DMS153 treated with DMSO at 0.1 percent for 48 hours (cell line): ENCODE results near the gene MADCAM1.

ENCODE experiments used
- DNase-seq: peaks from one replicate; lab custom pipeline; 2025; ENCODE audit not compliant: unreplicated experiment; lab: John Stamatoyannopoulos, UW

MADCAM1 gene

DNA sequence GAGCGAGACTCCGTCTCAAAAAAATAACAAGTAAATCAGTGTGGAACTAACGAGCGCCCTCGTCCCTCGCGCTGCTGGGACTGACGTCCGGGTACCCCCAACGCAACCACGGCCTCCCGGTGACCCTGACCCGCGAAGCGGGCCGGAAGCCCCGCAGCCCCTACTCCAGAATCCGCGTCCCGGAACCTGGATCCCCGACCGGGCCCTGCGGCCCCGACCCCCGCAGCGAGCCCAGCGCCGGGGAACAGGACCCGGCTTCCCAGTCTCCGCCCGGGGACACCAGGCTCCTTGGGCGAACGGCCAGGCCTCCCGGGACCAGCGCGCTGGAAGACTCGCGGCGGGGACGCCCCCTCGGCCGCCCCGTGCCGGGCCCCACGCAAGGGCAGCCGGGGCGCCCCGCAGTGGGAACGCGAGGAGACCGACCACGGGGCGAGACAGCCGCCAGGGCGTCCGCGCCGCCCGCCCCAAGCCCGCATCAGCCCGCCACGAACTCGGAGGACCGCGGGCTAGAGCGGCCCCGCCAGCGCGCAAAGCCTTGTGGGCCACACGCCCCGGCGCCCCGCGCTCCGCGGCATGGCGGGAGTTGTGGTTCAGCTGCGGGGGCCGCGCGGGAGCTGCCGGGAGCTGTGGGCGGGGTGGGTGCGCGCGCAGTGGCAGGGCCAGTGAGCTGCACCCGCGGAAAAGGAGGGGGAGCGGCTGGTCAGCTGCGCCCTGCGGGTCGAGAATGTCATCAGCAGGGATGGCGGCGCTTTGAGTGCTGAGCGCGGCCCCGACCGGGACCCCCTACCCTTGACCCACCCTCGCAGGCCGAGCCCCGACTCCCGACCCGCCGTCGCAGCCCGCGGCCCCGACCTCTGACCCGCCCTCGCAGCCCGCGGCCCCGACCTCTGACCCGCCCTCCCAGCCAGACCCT lies 7.5 kb upstream of the MADCAM1 start:
- DNase-seq = peak; percentile 61

DNA sequence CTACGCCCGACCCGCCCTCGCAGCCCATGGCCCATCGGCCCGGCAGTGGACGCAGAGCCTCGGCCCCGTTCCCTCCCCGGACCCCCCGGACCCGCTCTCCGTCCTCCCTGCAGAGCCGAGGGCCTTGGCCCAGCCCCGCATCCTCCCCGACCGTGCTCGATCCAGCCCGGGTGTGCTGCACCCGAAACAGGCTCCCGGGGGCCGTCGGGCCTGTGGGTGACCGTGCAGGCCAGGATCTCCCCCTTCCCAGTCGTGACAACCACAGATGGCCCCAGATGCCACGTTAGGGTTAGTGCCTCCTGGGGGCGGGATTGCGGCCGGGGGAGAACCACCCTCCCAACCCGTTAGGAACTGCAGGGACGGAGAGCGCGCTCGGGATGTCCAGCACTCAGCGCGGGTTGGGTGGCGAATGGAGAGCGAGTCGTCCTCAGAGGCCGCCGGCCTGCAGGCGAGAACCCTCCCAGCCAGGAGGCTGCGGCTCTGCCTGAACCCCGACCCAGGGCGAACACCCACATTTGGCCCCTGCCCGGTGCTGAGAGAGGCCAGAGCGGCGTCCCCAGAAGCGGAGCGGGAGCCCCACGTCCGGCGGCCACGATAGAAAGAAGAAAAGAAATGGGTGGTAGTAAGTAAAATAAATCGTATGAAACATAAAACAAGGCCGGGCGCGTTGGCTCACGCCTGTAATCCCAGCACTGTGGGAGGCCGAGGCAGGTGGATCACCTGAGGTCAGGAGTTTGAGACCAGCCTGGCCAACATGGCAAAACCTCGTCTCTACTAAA lies 6.7 kb upstream of the MADCAM1 start:
- no peak for DNase-seq

DNA sequence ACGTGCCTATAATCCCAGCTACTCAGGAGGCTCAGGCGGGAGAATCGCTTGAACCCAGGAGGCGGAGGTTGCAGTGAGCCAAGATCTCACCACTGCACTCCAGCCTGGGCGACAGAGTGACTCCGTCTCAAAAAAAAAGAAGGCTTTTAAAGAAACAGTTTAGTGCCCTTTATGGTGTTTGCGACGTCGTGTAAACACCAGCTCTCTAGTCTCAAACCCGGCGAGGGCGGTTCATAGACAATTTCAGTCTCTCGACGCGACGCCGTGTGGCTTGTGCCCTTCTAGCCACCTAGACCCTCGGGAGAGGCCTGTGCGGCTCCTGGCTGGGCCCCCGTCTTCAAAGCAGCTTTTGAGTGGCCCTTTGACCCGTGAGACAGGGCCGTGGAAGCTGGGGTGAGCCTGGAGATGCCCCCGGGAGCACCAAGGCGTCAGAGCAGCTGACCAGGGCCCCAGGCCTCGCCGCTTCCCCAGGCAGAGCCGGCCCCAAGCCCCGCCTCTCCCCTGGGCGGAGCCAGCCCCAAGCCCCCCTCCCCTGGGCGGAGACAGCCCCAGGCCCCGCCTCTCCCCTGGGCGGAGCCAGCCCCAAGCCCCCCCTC lies 5.0 kb upstream of the MADCAM1 start:
- DNase-seq = no peak

DNA sequence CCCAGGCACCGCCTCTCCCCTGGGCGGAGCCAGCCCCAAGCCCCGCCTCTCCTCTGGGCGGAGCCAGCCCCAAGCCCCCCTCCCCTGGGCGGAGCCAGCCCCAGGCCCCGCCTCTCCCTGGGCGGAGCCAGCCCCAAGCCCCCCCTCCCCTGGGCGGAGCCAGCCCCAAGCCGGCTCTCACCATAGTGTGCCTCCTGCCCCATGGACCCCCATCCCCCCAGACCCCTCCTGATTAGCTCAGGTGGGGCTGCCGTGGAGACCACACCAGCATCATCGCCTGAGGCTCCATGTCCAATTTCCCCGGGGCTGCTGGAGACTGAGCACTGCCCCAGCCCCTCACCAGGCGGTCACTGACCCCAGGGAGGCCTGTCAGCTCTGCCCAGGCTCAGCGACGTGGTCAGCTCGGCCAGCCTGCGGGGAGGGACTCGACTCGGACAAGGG lies 4.2 kb upstream of the MADCAM1 start:
- no peak for DNase-seq

DNA sequence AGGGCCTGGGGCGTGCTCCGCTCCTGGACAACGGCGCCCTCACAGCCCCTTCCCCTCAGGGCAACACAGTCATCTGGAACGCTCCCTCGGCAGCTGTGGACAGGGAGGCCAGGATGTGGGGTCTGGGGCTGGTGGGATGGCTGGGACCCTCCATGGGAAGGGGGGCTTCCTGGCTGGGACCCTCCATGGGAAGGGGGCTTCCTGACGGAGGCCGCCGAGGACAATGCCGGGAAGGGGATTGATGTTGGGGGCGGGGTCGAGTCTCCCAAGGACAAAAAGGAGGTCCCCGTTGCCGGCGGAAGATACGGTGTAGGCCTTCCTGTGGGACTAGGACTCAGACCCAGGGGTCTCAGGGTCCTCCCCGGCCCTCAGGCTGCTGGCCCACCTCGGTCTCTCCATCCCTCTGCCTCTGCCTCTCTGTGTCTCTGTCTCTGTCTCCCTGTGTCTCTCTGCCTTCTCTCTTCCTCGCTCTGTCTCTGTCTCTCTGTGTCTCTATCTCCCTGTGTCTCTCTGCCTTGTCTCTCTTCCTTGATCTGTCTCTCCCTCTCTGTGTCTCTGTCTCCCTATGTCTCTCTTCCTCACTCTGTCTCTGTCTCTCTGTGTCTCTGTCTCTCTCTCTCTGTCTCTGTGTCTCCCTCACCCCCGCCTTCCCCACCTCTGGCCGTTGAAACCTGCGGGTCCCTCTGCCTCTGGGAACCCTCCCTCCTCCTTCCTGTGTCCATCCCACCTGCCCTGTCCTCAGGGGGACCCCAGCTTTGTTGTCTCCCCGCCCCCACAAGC lies 2.7 kb upstream of the MADCAM1 start:
- no peak for DNase-seq

DNA sequence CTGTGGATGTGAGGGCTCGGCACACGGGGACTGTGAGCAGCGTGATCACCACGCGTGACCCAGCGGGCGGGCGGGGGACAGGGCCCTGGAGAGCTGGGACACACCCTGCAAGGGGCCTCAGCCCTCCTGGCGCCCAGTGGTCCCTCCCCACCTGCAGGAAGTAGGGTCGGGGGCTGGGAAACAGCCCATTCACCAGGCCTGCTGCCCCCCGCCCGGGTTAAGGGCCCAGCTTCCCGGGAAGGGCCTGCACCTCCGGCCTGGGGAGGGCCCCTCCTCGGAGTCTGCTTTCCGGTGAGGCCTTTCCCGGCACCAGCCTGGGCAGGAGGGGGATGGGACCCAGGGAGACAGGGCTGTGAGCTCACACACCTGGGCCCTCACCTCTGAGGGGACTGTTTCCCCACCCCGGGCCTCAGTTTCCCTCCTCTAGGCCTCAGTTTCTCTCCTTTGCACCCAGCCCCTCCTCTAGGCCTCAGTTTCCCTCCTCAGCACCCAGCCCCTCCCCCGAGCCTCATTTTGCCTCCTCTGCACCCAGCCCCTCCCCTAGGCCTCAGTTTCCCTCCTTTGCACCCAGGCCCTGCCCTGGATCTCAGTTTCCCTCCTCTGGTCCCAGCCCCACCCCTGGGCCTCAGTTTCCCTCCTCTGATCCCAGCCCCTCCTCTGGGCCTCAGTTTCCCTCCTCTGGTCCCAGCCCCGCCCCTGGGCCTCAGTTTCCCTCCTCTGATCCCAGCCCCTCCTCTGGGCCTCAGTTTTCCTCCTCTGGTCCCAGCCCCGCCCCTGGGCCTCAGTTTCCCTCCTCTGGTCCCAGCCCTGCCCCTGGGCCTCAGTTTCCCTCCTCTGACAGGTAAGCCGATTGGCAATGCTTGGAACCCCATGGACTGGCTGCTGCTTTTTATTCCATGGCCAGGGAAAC lies 1.9 kb upstream of the MADCAM1 start:
- no peak for DNase-seq

DNA sequence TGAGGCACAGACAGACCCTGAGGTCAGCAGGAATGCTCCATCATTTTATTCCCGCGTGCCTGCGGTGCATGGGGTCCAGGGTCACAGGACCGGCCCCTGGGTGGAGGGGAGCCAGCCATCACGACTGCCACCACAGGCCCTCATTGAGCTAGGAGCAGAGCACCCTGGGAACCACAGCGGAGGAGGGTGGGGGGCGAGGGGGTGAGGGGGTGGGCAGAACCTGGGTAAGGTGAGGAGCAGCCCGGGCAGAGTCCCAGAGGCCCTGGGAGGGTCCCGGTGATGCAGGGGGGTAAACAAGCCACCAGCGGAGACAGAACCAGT lies 1.2 kb upstream of the MADCAM1 start:
- DNase-seq = no peak

DNA sequence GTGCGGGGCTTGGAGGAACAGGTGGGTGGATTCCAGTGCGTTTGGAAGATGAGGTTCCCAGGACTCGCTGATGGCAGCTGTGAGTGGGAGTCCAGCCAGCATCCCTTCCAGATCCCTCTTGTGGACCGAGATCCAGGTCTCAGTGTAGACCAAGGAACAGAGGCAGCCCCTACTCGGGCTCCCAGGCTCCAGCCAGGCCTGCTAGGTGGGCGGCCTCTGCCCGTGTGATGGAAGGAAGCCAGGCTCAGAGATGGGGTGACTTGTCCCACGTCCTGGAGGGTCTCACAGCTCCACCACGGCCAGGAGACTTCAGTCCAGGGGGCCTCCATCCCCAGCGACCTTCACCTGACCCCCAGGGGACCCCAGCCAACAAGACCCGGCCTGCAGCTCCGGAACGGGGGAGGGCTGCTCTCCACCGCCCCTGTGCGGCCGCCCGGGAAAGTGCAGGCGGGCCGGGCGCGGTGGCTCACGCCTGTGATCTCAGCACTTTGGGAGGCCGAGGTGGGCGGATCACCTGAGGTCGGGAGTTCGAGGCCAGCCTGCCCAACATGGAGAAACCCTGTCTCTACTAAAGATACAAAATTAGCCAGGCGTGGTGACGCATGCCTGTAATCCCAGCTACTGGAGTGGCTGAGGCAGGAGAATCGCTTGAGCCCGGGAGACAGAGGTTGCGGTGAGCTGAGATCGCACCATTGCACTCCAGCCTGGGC lies 729 bp upstream of the MADCAM1 start:
- DNase-seq = no peak

DNA sequence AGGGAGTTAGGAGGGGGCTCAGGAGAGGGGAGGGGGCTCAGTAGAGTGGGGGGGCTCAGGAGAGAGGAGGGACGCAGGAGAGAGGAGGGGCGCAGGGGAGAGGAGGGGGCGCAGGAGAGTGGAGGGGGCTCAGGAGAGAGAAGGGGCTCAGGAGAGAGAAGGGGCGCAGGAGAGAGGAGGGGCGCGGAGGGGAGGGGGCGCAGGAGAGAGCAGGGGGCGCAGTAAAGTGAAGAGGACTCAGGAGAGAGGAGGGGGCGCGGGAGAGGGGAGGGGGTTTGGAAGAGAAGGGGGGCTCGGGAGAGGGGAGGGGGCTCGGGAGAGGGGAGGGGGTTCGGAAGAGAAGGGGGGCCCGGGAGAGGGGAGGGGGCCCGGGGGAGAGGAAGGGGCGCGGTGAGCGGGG lies 700 bp downstream of the MADCAM1 start:
- no peak for DNase-seq

DNA sequence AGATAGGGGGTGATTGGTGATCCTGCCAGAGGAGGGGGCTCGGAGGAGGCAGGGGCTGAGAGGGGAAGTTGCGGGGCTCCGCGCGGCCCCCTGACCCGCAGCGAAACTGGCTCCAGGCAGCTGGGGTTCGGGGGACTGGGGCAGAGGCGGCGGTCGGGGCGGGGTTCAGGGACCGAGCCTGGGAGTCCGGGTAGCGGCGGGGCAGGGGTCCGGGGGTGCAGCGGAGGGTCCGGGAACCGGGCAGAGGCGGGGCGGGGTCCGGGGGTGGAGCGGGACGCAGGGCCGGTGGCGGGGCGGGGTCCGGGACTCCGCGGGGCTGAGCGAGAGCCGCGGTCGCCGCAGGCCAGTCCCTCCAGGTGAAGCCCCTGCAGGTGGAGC lies 1.2 kb downstream of the MADCAM1 start:
- no peak for DNase-seq

DNA sequence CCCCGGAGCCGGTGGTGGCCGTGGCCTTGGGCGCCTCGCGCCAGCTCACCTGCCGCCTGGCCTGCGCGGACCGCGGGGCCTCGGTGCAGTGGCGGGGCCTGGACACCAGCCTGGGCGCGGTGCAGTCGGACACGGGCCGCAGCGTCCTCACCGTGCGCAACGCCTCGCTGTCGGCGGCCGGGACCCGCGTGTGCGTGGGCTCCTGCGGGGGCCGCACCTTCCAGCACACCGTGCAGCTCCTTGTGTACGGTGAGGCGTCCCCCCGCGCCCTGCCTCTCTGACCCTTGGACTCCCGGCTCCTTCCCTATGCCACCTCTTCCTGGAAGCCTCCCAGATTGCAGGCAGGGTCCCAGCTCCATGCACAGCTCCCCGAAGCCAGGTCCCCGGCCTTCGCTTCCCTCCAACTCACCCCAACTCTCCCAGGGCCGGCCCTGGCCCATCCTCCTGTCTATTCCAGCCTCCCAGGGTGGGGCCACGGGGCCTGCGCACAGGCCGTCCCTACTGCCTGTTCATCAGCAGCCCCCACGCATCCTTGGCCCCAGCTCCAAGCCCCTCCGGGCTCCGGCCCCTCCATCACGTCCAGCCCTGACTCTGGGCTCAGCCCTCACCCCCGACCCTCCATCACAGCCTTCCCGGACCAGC lies 1.7 kb downstream of the MADCAM1 start:
- DNase-seq = no peak

DNA sequence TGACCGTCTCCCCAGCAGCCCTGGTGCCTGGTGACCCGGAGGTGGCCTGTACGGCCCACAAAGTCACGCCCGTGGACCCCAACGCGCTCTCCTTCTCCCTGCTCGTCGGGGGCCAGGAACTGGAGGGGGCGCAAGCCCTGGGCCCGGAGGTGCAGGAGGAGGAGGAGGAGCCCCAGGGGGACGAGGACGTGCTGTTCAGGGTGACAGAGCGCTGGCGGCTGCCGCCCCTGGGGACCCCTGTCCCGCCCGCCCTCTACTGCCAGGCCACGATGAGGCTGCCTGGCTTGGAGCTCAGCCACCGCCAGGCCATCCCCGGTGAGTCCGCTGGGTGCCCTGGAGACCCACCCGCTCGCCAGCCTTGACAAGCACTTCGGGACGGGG lies 2.2 kb downstream of the MADCAM1 start:
- DNase-seq = no peak

DNA sequence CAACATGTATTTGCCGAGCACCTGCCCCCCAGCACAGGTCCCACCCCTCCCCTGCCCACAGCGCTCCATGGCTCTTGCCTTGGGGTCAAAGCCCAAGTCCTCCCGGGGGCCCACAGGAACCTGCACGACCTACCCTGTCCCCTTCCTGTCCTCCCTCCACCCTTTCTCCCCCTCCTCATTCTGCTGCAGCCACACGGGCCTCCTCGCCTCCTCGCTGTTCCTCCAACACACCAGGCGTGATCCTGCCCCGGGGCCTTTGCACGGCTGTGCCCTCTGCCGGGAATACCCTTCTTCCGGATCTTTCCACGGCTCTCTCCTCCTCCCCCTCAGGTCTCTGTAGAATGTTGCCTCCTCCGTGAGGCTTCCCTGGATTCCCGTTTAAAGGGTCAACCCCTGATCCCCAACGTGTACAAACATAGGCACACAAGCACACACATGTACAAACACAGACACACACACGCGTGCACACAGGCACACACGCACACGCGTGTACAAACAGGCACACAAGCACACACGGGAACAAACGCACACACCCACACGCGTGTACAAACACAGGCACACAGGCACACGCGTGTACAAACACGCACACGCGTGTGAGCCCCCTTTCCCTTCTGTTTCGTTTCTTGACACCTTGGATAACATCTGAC lies 2.8 kb downstream of the MADCAM1 start:
- DNase-seq = no peak

DNA sequence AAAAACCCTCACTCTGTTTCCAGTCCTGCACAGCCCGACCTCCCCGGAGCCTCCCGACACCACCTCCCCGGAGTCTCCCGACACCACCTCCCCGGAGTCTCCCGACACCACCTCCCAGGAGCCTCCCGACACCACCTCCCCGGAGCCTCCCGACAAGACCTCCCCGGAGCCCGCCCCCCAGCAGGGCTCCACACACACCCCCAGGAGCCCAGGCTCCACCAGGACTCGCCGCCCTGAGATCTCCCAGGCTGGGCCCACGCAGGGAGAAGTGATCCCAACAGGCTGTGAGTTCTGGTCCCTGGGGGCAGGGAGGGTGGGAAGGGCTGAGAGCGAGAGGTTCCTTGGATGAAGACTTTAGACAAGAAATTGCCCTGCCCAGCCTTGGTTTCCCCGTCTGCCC lies 5.4 kb downstream of the MADCAM1 start:
- DNase-seq = no peak

DNA sequence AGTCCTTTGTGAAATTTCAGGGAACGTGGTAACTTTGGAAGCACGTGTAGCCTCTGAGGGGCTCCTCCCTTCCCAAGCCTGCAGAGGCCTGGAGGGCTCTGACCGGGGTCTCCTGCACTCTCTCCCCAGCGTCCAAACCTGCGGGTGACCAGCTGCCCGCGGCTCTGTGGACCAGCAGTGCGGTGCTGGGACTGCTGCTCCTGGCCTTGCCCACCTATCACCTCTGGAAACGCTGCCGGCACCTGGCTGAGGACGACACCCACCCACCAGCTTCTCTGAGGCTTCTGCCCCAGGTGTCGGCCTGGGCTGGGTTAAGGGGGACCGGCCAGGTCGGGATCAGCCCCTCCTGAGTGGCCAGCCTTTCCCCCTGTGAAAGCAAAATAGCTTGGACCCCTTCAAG lies 8.3 kb downstream of the MADCAM1 start:
- no peak for DNase-seq

DNA sequence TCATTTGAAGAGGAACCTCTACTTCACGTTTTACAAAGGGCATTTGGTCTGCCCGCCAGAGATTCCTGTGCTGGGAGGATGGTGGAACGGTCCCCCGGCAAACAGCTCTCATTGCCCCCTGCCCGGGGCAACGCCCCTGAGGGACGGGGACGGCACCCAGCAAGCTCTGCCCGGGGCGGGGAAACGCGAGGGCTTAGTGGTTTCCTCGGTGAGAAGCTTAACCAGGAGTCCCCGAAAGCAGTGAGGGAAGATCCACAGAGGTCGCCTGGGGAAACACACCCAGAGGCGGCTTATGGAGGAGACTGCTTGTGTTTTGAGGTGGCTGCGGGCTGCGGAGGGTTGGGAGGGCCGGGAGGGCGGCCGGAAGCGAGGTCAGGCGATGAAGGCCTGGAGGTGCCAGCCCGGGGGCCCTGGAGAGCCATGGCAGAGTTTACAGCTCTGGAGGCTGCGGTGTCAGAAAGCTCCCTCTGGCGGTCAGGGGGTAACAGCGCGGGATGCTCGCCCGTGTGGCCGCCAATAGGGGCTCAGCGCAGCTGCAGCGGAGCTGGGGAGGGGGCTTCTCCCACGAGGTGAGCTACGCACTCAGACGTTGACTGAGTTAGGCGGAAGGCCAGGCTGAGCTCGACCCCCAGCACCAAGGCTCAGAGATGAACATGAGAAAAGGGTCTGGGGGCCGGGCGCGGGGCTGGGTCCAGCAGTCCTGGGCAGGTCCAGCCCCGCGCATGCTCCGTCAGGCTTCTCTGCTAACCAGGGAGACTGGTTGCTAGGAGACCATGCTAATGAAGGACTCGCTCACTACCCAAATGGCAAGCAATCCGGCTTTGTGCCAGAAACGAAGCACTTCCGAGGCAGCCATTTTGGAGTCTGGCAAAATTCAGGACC lies 10.4 kb downstream of the MADCAM1 start:
- peak; percentile 86 for DNase-seq

DNA sequence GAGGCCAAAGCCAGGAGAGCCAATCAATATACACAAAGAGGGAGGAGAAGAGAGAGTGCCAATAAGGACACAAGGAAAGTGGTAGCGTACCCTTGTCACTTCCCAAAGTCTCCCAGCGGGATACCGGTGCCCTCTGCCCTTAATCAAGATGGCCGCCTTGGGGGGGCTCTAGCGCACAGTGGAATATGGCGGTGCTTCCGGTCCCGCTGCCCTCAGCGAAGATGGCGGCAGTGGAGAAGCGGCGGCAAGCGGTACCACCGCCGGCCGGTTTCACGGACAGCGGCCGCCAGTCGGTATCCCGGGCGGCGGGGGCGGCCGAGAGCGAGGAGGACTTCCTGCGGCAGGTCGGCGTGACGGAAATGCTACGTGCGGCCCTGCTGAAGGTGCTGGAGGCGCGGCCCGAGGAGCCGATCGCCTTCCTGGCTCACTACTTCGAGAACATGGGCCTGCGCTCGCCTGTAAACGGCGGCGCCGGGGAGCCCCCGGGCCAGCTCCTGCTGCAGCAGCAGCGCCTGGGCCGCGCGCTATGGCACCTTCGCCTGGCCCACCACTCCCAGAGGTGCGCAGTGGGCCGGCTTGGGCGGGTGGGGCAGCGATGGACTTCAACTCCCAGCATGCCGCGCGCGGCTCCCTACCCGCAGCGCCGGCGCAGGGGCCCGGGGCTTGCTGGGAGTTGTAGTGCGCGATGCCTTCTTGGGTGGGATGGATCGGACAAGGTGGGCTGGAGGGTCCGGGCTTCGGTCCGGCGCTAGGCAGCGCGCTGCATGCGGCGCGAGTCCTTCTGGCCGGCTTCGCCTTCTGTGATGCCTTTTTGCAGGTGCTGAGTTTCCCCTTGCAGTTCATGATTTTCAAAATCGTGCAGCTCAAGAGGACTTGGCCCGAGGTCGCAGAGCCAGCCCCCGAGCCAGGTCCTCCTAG lies 11.3 kb downstream of the MADCAM1 start, which contains the start of gene TPGS1:
TPGS1 (plus strand) TSS at position 212 of the 918 bp plus-strand sequence; CDS start at position 222, 10 bp downstream.
- DNase-seq = no peak
